C4-2B (cell line): ENCODE data around the gene CCER1.

ENCODE experiments used
- ZFX ChIP-seq: fragments of 450-650 bp; IDR thresholded peaks from 2 replicates; pipeline ENCODE4 v1.6.1; 2017
- TF ChIP-seq, protein P1 (sequence below): fragments of 450-650 bp; conservative IDR thresholded peaks from 2 replicates; pipeline ENCODE4 v1.5.1; 2017; ENCODE audit warnings: mild to moderate bottlenecking

GRCh38 chr12:90938451-90938850 is 16.5 kb downstream of the CCER1 start:
- TF ChIP-seq, protein P1, sequence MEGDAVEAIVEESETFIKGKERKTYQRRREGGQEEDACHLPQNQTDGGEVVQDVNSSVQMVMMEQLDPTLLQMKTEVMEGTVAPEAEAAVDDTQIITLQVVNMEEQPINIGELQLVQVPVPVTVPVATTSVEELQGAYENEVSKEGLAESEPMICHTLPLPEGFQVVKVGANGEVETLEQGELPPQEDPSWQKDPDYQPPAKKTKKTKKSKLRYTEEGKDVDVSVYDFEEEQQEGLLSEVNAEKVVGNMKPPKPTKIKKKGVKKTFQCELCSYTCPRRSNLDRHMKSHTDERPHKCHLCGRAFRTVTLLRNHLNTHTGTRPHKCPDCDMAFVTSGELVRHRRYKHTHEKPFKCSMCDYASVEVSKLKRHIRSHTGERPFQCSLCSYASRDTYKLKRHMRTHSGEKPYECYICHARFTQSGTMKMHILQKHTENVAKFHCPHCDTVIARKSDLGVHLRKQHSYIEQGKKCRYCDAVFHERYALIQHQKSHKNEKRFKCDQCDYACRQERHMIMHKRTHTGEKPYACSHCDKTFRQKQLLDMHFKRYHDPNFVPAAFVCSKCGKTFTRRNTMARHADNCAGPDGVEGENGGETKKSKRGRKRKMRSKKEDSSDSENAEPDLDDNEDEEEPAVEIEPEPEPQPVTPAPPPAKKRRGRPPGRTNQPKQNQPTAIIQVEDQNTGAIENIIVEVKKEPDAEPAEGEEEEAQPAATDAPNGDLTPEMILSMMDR, result no peak
- TF ChIP-seq ZFX, result no peak
